Raji (cell line): ENCODE results near the gene TBX19.

Experiments
- POLR2A ChIP-seq: IDR thresholded peaks from 2 replicates; pipeline ENCODE4 v1.6.1; 2011; ENCODE audit warnings: low read depth, low read length, control low read depth; ENCODE audit not compliant: insufficient read depth

TBX19 gene

GRCh38 chr1:168298446-168298845 lies 17.8 kb downstream of the TBX19 start:
- no peak for TF ChIP-seq POLR2A

- TF ChIP-seq POLR2A, result no peak
Measured at GRCh38 chr1:168300626-168301025, 19.9 kb downstream of the TBX19 start.

- TF ChIP-seq POLR2A, result no peak
Measured at GRCh38 chr1:168301664-168302320, 21.1 kb downstream of the TBX19 start.

- TF ChIP-seq POLR2A, result no peak
Measured at GRCh38 chr1:168303716-168304540, 23.3 kb downstream of the TBX19 start.

GRCh38 chr1:168304865-168305264 lies 24.2 kb downstream of the TBX19 start:
- TF ChIP-seq POLR2A, result no peak

DNA sequence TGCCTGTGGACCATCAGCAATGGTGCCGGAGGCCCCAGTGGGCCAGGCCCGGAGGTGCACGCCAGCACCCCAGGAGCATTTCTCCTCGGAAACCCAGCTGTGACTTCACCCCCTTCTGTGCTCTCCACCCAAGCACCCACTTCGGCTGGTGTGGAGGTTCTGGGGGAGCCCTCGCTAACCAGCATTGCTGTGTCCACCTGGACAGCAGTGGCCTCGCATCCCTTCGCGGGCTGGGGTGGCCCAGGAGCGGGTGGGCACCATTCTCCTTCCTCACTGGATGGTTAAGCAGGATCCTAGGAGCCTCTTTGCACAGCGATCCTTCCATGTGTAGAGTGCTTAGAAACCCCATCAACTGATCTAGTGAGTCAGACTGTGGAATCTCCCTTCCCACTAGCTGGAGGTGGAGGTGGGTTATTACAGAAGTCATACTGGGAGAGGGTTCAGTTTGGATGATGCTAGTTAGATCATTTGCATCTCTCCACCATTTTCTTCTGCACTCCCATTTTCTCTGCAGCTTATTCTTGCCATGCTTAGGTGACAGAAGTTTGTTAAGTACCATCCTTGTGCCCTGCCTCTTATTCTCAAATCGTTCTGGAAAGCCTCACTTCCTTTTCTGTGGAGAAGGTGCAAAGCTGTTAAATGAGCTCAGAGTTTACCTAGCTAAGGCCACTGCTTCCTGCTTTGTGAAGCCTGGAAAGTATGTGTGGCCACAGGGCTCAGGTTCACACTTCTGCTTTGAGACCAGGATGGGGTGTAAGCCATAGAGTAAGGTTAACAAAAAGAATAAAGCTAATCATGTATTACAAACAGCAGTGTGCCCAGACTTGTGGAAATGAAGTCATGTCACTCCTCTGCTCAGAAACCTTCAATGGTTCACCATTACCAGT lies 32.3 kb downstream of the TBX19 start:
- TF ChIP-seq POLR2A, result no peak

DNA sequence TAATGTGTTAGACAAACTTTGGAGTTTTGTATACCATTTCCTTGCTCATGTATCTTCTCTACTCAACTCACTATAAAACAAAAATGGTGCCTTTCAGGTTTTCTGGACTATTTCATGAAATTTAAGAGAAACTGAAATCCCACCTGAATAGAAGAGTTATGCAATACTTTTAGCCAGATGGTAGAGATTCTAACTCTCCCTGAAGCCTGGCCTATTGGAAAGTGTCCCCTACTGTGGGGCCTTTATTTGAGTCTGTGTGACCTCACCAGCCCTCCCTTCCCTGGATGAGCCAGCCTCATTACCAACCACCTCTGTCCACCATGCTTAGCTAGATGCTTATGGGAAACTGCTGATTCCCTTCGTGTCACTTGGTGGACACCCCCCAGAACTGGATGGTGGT lies 35.5 kb downstream of the TBX19 start:
- no peak for TF ChIP-seq POLR2A

DNA sequence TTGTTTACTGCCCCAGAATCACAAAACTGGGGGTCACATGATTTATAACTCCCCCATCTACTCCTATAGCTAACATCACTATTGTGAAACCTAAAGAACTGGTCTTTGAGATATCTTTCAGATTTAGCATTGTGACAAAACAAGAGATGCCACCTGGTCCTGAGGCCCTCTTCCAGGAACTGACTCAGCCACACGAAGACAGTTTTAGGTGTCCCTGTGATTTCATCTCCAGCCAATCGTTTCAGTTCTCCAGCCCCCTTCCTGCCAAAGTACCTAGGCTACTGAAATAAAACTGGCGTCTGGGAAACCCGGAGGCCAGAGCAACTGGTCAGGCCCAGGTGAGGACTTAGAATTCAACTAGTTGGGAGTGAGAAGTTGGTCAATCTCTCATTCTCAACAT lies 36.6 kb downstream of the TBX19 start:
- TF ChIP-seq POLR2A, result no peak

- TF ChIP-seq POLR2A, result no peak
Measured at GRCh38 chr1:168319691-168320090, 39.0 kb downstream of the TBX19 start.

DNA sequence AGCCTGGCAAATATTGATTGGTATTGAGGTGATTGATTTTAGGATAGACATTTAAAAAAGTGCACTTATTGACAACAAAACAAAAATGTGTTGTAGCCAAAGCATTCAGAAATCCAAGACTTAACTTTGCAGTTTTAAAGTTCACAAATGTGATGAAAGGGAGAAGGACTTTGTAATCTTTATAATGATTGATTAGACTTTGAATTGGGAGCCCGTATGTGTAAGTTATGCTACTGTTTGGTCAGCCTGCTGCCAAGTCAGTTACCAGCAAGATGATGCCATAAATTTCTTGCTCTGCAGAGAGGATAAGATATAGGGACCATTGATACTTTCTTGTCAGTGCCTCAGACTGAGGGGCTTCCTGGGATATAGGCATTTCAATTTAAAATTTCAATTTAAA lies 39.5 kb downstream of the TBX19 start:
- TF ChIP-seq POLR2A, result no peak

- TF ChIP-seq POLR2A, result no peak
Measured at GRCh38 chr1:168320800-168321450, 40.2 kb downstream of the TBX19 start.

- no peak for TF ChIP-seq POLR2A
Measured at GRCh38 chr1:168321945-168322344, 41.3 kb downstream of the TBX19 start.

DNA sequence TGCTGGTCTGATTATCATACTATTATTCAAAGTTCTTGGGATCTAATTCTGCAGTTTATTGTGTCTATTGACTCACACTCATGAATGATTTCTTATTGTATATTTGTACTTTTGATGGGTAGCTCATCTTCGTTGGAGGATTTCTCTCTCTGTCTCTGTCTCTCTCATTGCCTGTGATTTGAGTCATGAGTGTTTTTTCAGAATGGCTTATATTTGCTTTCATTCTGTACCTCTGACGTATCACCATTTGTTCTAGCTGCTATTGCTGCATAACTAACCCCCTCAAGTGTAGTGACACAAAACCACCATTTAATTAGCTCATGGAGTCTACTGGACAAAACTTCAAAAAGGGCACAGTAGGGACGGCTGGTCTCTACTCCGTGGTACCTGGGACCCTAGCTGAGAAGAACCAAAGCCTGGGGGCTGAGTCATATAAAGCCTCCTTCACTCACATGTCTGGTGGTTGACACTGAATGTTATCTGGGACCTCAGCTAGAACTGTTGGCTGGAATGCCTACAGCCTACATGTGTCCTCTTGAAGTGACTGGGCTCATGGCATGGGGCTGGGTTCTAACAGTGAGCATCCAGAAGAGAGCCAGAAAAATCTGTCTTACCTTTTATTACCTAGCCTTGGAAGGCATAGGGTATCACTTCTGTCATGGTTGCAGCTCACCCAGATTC lies 44.2 kb downstream of the TBX19 start:
- TF ChIP-seq POLR2A, result no peak

GRCh38 chr1:168328731-168329364 lies 48.2 kb downstream of the TBX19 start:
- no peak for TF ChIP-seq POLR2A
